ENCODE measurements around the gene CCDC112.

CCDC112 gene

DNA sequence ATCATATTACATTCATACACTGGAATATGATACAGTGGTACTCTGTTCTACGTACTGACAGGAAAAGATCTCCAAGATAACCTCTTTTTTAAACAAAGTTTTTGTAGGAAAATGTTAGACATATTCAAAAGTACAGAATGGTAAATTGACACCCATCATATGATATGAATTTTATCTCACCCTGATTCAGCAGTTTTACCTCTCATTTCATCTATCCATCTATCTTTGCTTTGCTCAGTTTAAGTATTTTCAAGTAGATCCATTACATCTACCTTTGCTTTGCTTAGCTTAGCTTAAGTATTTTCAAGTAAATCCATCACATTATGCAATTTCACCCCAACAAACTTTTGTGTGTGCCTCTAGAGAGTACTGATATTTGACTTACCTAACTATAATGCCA is 14.3 kb downstream of the CCDC112 start:
- H3K4me3 ChIP-seq (ENCODE audit: low read depth, low read length), result no peak overlapping the region

DNA sequence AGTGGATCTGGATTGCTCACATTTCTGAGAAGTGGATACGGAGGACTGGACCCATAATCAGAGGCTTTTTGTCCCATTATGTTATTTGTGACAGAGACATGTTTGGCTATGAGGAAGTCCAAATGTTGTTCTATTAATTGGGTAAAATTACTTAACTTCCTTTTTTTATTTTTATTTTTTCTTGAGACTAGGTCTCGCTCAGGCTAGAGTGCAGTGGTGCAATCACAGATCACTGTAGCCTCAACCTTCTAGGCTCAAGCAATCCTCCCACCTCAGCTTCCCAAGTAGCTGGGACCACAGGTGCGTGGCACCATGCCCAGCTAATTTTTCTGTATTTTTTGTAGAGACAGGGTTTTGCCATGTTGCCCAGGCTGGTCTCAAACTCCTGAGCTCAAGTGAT is 21.9 kb downstream of the CCDC112 start:
- TF ChIP-seq, protein P1, sequence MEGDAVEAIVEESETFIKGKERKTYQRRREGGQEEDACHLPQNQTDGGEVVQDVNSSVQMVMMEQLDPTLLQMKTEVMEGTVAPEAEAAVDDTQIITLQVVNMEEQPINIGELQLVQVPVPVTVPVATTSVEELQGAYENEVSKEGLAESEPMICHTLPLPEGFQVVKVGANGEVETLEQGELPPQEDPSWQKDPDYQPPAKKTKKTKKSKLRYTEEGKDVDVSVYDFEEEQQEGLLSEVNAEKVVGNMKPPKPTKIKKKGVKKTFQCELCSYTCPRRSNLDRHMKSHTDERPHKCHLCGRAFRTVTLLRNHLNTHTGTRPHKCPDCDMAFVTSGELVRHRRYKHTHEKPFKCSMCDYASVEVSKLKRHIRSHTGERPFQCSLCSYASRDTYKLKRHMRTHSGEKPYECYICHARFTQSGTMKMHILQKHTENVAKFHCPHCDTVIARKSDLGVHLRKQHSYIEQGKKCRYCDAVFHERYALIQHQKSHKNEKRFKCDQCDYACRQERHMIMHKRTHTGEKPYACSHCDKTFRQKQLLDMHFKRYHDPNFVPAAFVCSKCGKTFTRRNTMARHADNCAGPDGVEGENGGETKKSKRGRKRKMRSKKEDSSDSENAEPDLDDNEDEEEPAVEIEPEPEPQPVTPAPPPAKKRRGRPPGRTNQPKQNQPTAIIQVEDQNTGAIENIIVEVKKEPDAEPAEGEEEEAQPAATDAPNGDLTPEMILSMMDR (IDR thresholded peaks at IDR 0.05; ENCODE audit: low read depth, low read length), result no peak
- H3K4me3 ChIP-seq (ENCODE audit: low read depth, low read length), result no peak overlapping the region

More for the DNA sequence above, 14.3 kb downstream of the CCDC112 start:
- TF ChIP-seq, protein P1 (IDR thresholded peaks at IDR 0.05; ENCODE audit: low read depth, low read length), result no peak

DNA sequence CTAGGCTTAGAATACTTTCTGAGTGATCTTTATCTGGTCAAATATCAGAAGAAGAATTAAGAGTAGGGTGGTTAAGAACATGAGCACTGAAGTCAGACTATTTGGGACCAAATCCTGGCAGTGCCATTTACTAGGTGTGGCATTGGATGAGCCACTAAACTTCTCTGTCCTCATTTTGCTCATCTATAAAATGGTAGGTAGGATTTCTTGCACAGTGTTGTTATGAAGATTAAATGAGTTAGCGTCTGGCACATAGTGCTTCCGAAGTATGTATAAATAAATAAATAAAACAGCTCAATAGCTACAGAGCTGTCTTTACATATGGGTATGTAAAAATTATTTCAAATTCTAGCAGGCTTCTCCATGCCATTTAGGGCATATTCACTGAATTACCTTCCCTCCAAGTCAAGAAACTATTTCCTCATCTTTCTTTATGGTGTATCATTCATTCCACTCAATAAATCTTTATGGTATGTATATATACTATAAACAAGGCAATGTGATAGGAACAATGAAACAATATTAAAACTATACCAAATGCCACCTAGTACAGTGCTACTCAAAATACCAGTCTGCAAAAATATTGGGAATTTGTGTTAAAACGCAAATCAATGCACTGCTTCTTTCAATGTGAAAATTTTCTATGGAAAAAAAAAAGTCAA is 24.0 kb downstream of the CCDC112 start:
- no peak overlapping the region for H3K4me3 ChIP-seq (ENCODE audit: low read depth, low read length)
- TF ChIP-seq, protein P1 (IDR thresholded peaks at IDR 0.05; ENCODE audit: low read depth, low read length), result no peak

DNA sequence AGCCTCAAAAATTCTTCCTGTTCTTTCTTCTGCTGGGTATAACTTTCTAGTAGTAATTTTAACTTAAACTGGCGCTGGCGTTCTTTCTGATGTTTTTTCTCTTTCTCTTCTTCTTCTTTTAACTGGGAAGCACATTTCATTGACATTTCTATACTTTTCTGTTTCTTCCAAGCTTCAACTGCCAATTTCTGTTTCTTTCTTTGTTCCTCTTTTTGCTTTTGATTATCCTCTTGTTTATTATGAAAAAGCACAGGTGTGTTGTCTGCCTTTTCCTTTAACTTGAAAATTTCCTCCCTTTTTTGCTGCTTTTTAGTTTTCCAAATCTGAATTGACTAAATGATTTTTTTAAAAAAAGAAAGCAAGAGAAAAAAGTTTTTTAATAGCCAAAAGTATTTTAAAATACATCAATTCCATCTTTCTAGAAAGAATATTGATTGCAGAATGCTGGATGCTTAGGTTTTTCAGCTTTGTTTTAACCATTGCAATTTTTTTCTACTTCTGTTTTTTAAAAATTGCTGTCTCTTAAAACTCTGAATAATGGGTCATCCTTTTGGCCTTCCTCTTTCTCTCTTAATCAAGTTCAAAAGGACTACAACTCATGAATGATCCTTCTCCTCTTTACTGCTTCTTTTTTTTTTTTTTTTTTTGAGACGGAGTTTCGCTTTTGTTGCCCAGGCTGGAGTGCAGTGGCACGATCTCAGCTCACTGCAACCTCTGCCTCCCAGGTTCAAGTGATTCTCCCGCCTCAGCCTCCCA is 25.0 kb downstream of the CCDC112 start:
- H3K4me3 ChIP-seq (ENCODE audit: low read depth, low read length), result no peak overlapping the region
- TF ChIP-seq, protein P1 (IDR thresholded peaks at IDR 0.05; ENCODE audit: low read depth, low read length), result no peak

DNA sequence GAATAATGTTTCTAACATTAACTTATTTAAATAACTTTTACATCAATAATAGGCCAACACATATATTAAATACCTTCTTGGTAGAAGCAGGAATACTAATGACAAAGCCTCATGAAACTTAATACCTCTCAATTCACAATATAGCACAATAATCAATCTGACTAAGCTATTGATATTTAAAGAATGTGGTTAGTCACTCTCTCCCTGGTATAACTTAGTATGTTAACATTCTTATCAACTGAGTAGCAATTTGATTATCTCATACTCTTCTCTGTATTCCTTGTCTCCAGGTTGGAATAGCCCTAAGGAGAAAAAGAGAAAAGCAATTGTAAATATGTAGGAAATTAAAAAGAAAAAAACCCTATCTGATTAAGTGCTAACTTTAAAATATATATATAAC is 28.8 kb downstream of the CCDC112 start:
- no peak overlapping the region for H3K4me3 ChIP-seq (ENCODE audit: low read depth, low read length)
- TF ChIP-seq, protein P1 (IDR thresholded peaks at IDR 0.05; ENCODE audit: low read depth, low read length), result no peak

DNA sequence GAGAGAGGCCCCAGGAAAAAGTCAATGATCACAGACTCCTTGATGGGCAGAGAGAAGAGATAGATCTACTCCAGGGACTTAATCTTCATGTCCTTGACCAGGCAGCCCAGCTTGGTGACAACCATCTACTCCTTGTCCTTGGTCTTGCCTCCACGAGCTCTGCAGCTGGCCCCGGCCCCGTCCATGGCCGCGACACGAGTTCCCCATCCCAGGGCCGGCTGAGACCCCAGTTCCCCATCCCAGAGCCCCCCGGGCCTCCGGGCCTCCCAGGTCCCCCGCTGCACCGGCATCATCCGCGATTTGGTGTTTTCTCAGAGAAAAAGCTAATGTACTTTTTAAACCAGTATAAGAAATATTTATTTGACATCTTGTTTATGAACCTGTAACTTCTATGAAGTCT is 31.2 kb downstream of the CCDC112 start:
- TF ChIP-seq, protein P1 (IDR thresholded peaks at IDR 0.05; ENCODE audit: low read depth, low read length), result no peak

DNA sequence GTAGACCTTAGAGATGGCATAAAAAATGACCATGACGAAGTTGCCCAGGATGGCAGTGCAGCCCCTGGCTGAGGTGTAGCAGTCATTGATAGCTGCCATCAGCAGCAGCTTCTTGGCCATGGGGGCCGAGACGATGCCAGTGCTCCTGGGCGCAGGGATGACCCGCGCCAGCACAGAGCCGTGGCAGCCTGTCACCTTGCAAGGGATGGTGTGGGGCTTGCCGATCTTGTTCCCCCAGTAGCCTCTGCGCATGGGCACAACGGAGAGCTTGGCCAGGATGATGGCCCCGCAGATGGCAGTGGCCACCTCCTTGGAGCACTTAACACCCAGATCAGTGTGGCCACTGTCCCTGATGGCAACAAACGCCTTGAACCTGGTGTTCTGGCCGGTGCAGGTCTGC is 31.7 kb downstream of the CCDC112 start:
- no peak overlapping the region for H3K4me3 ChIP-seq (ENCODE audit: low read depth, low read length)
- TF ChIP-seq, protein P1 (IDR thresholded peaks at IDR 0.05; ENCODE audit: low read depth, low read length), result no peak

More for the DNA sequence above, 31.2 kb downstream of the CCDC112 start:
- no peak overlapping the region for H3K4me3 ChIP-seq (ENCODE audit: low read depth, low read length)

Data from WI38 (cell line).